Measurements from ENCODE around the gene CELF5. TPM values are rescaled to one million over a fixed set of nuclear protein-coding genes. Genes with fewer than 3 reads are reported as not detected.
A peak's percentile ranks its signal among the peaks of the same experiment; 100 is the strongest.
"Not testable (repeated sequence)": the region's sequence is repeated elsewhere in the genome, so short reads cannot be mapped to it uniquely, and the experiment has no call there.

CELF5 gene
- total RNA-seq, 2 experiments from 2014 or later: 0.14 TPM; not detected in 1

GRCh38 chr19:3186160-3186688, 38.2 kb upstream of the CELF5 start:
- H3K9me3 Mint-ChIP-seq: no peaks in the 10 kb centered on the region
- H3K4me3 Mint-ChIP-seq: peak overlapping the region; percentile 92
- POLR2A ChIA-PET: interaction anchor here (0.6 to 2.0 kb wide), 5 partner anchors 9 to 125 kb away, joined by 3 to 8 read pairs (median 3); no protein-coding TSS in a partner anchor
- H3K36me3 Mint-ChIP-seq: peaks cover 20% of the 10 kb centered on the region
- ATAC-seq (ENCODE audit: low read depth): peak; percentile 3
- H3K4me1 Mint-ChIP-seq: peaks cover 46% of the 10 kb centered on the region
- DNase-seq: no peak
- no peaks in the 10 kb centered on the region for H3K27me3 Mint-ChIP-seq
- H3K27ac Mint-ChIP-seq: peak overlapping the region; percentile 77

GRCh38 chr19:3186891-3187661, 37.4 kb upstream of the CELF5 start:
- ATAC-seq (ENCODE audit: low read depth) (no peak), DNase-seq (no peak)
- peak overlapping the region; percentile 92 for H3K4me3 Mint-ChIP-seq
- H3K36me3 Mint-ChIP-seq: peaks cover 19% of the 10 kb centered on the region
- H3K9me3 Mint-ChIP-seq: no peaks in the 10 kb centered on the region
- H3K4me1 Mint-ChIP-seq: peaks cover 46% of the 10 kb centered on the region
- H3K27me3 Mint-ChIP-seq: no peaks in the 10 kb centered on the region
- peak overlapping the region; percentile 77 for H3K27ac Mint-ChIP-seq
- POLR2A ChIA-PET: interaction anchor here (0.6 to 2.0 kb wide), 4 partner anchors 10 to 208 kb away, joined by 3 to 8 read pairs (median 4); no protein-coding TSS in a partner anchor

GRCh38 chr19:3187662-3188511, 36.6 kb upstream of the CELF5 start:
- Mint-ChIP-seq H3K27me3 (no peaks in the 10 kb centered on the region), H3K4me1 (peaks cover 43% of the 10 kb centered on the region), H3K27ac (peak overlapping the region; percentile 72), H3K9me3 (no peaks in the 10 kb centered on the region), H3K36me3 (peaks cover 17% of the 10 kb centered on the region), H3K4me3 (peak overlapping the region; percentile 92)
- ATAC-seq (ENCODE audit: low read depth) (no peak), DNase-seq (no peak)
- POLR2A ChIA-PET: interaction anchor here (0.6 to 2.0 kb wide), 2 partner anchors 11 to 208 kb away, joined by 3 to 8 read pairs; no protein-coding TSS in a partner anchor

DNA sequence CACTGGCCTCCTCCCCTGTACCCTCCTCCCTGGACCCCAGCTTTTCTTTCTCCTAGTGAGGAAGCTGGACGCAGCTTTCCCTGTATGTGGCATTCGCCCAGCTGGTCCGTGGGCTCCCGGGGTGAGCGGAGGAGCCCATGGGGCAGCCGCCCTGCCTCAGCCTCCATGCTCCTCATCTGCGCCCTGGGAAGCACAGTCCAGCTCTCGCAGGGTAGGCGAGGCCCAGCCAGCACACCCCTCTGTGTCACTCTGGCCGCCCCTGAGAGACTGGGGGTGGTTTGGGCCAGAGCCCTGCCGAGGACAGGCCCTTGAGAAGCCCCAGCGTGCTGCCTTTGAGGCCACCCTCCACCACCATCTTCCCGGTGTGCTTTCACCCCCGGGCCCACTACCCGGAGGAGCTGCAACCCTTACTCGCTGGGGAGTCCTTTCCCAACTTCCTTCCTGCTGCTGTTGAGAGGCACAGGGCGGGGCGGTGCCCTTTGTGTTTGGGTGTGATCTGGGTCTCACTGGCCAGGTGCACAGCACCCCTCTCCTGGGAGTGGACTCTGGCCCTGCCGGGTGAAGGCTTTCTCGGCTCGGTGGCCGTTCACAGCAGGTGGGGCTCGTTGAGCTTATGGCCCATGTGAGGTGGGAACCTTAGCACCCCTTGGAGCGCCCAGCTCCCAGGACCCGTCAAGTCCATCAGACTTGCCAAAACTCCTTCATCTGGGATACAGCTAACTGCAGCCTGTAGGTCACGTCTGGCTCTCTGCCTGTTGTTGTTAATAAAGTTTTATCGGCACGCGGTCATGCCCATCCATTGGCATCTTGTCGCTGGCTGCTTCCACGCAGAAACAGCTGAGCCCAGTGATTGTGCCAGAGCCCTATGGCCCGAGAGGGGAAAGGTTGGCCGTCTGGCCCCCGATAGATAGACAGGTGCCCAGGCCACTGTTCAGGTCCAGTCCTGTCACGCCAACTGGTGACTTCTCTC, 35.5 kb upstream of the CELF5 start:
- Mint-ChIP-seq H3K4me1 (peaks cover 37% of the 10 kb centered on the region), H3K4me3 (peak overlapping the region; percentile 55), H3K9me3 (no peaks in the 10 kb centered on the region), H3K27me3 (no peaks in the 10 kb centered on the region), H3K27ac (peak overlapping the region; percentile 72), H3K36me3 (peaks cover 17% of the 10 kb centered on the region)
- POLR2A ChIA-PET: interaction anchor here (0.8 kb wide), 1 partner anchor 9 kb away, joined by 4 read pairs; no protein-coding TSS in a partner anchor
- ATAC-seq (ENCODE audit: low read depth): no peak
- DNase-seq: no peak

- POLR2A ChIA-PET: interaction anchor here (0.8 kb wide), 1 partner anchor 10 kb away, joined by 4 read pairs; no protein-coding TSS in a partner anchor
- no peak overlapping the region for H3K4me3 Mint-ChIP-seq
- no peak overlapping the region for H3K27ac Mint-ChIP-seq
- no peaks in the 10 kb centered on the region for H3K9me3 Mint-ChIP-seq
- H3K4me1 Mint-ChIP-seq: peaks cover 28% of the 10 kb centered on the region
- H3K27me3 Mint-ChIP-seq: no peaks in the 10 kb centered on the region
- peaks cover 14% of the 10 kb centered on the region for H3K36me3 Mint-ChIP-seq
- no peak for ATAC-seq (ENCODE audit: low read depth)
- DNase-seq: no peak
Measured at GRCh38 chr19:3189702-3190469, 34.6 kb upstream of the CELF5 start.

- no peak overlapping the region for H3K4me3 Mint-ChIP-seq
- POLR2A ChIA-PET: no interaction called here
- no peak overlapping the region for H3K27ac Mint-ChIP-seq
- DNase-seq (no peak), ATAC-seq (ENCODE audit: low read depth) (no peak)
- H3K27me3 Mint-ChIP-seq: no peaks in the 10 kb centered on the region
- H3K36me3 Mint-ChIP-seq: peaks cover 14% of the 10 kb centered on the region
- H3K9me3 Mint-ChIP-seq: no peaks in the 10 kb centered on the region
- H3K4me1 Mint-ChIP-seq: peaks cover 24% of the 10 kb centered on the region
Measured at GRCh38 chr19:3190470-3190770, 34.0 kb upstream of the CELF5 start.

GRCh38 chr19:3190921-3191805, 33.3 kb upstream of the CELF5 start:
- Mint-ChIP-seq H3K27me3 (no peaks in the 10 kb centered on the region), H3K4me3 (no peak overlapping the region), H3K36me3 (peaks cover 14% of the 10 kb centered on the region), H3K9me3 (no peaks in the 10 kb centered on the region), H3K4me1 (peaks cover 23% of the 10 kb centered on the region), H3K27ac (no peak overlapping the region)
- DNase-seq (no peak), ATAC-seq (ENCODE audit: low read depth) (no peak)
- POLR2A ChIA-PET: no interaction called here

- H3K4me3 Mint-ChIP-seq; DNase-seq; H3K27me3 Mint-ChIP-seq; H3K9me3 Mint-ChIP-seq; ATAC-seq (ENCODE audit: low read depth); POLR2A ChIA-PET; H3K27ac Mint-ChIP-seq: not testable (repeated sequence)
- H3K4me1 Mint-ChIP-seq: peaks cover 20% of the 10 kb centered on the region
- H3K36me3 Mint-ChIP-seq: peaks cover 12% of the 10 kb centered on the region
Measured at GRCh38 chr19:3191806-3192104, 32.7 kb upstream of the CELF5 start.

DNA sequence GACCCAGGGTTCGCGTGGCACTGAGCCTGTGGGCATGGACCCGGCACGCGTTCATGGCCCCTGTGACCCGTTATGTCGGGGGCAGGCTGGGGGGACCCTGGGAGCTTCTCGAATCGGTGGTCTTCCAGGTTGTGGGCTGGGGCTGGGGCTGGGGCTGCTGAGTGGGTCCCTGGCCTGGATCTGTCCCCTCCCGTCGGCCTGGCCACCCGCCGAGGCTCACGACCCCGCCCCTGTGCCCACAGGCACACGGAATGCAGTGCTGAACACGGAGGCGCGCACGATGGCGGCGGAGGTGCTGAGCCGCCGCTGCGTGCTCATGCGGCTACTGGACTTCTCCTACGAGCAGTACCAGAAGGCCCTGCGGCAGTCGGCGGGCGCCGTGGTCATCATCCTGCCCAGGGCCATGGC, 32.2 kb upstream of the CELF5 start:
- Mint-ChIP-seq H3K27me3 (no peaks in the 10 kb centered on the region), H3K4me3 (no peak overlapping the region), H3K27ac (no peak overlapping the region), H3K9me3 (no peaks in the 10 kb centered on the region), H3K4me1 (peaks cover 15% of the 10 kb centered on the region), H3K36me3 (peaks cover 11% of the 10 kb centered on the region)
- POLR2A ChIA-PET: no interaction called here
- DNase-seq: no peak
- no peak for ATAC-seq (ENCODE audit: low read depth)

DNA sequence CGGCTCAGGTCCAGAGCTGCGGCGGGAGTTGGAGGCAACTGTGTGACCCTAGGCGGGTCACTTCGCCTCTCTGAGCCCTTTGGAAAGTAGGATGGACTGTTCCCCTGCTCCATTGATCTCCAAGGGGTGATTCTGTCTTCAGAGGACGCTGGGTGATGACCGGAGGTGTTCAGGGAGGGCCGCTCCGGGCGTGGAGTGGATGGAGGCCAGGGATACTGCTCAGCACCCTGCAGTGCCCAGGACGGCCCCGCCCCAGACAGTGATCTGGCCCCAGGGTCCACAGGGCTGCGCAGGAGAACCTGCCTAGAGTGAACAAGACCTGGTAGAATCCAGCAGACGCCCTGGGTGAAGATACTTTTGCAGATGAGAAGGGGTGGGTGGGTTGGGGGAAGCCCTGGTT, 31.8 kb upstream of the CELF5 start:
- no peak overlapping the region for H3K4me3 Mint-ChIP-seq
- DNase-seq (no peak), ATAC-seq (ENCODE audit: low read depth) (no peak)
- peaks cover 13% of the 10 kb centered on the region for H3K4me1 Mint-ChIP-seq
- POLR2A ChIA-PET: no interaction called here
- peaks cover 11% of the 10 kb centered on the region for H3K36me3 Mint-ChIP-seq
- no peaks in the 10 kb centered on the region for H3K27me3 Mint-ChIP-seq
- H3K9me3 Mint-ChIP-seq: no peaks in the 10 kb centered on the region
- H3K27ac Mint-ChIP-seq: no peak overlapping the region

GRCh38 chr19:3193256-3194105, 31.0 kb upstream of the CELF5 start:
- Mint-ChIP-seq H3K4me3 (no peak overlapping the region), H3K27me3 (no peaks in the 10 kb centered on the region), H3K4me1 (peaks cover 7% of the 10 kb centered on the region), H3K36me3 (peaks cover 9% of the 10 kb centered on the region), H3K9me3 (no peaks in the 10 kb centered on the region), H3K27ac (no peak overlapping the region)
- ATAC-seq (ENCODE audit: low read depth) (no peak), DNase-seq (no peak)
- POLR2A ChIA-PET: interaction anchor here (0.5 kb wide), 1 partner anchor 47 kb away, joined by 3 read pairs; no protein-coding TSS in a partner anchor

Measured in activated naive CD8-positive, alpha-beta T cell treated with anti-CD3 and anti-CD28 coated beads, Interleukin-2, amount 10 ng/mL, durations not matched to agents 7 days and 5 days (primary cell).